ENCODE data around the gene MGAT5B. TPM values are rescaled to one million over a fixed set of nuclear protein-coding genes. Genes with fewer than 3 reads are reported as not detected.
A peak's percentile ranks its signal among the peaks of the same experiment; 100 is the strongest.

Gene MGAT5B
- polyA plus RNA-seq, 1 donor: 0.38 TPM

DNA sequence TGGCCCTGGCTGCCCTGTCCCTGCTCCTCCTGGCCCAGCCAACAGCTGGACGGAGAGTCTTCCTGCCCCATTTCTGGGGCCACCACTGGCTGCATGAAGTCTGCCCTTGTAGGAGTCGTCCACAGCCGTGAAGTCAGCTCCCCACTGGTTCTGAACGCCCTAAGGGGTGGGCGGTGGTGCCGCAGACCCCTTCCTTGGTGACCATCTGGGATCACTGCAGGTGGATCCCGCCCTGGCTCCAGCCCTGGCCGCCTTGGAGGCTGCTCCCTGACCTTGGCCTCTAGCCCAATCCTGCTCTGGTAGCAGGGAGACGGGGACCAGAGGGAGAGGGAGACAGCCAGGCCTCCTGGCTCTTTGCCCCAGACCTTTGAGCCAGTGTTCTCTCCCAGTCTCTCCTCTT lies 35.4 kb downstream of the MGAT5B start:
- DNase-seq (ENCODE audit: low read depth): no peak

DNA sequence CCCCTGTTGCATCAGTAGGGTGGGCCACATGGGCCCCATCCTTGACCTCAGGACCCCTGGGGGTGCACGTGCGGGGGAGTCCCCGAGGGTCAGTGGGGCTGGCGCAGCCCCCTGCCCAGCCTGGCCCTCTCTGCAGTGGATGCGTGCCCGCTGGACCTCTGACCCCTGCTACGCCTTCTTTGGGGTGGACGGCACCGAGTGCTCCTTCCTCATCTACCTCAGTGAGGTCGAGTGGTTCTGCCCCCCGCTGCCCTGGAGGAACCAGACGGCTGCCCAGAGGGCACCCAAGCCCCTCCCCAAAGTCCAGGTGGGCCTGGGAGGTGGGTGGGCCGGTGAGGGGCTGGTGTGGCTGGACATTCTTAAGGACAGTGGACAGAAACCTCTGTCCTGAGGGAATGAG lies 35.9 kb downstream of the MGAT5B start:
- no peak for DNase-seq (ENCODE audit: low read depth)

DNA sequence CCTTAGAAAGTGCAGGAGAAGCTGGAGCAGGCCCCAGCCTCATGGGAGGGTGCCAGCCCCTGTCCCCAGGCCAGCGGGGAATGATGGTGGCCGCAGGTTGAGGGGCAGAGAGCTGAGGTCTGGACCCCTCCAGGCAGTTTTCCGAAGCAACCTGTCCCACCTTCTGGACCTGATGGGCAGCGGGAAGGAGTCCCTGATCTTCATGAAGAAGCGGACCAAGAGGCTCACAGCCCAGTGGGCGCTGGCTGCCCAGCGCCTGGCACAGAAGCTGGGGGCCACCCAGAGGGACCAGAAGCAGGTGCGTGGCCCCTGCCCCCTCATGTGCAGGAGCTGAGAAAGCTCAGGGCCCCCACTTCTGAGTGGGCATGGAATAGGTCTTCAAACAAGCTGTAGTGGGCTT lies 36.8 kb downstream of the MGAT5B start:
- DNase-seq (ENCODE audit: low read depth): no peak

DNA sequence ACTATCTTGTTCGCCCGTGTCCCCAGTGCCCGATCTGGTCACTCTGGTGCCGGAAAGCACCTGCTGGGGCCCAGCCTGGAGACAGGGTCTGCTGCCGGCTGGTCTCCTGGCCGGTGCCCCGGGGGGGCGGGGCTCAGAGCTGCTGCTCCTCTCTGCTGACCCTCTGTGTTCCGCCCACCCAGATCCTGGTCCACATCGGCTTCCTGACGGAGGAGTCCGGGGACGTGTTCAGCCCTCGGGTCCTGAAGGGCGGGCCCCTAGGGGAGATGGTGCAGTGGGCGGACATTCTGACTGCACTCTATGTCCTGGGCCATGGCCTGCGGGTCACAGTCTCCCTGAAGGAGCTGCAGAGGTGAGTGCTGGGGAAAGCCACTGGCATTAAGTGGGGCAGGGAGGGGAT lies 37.6 kb downstream of the MGAT5B start:
- DNase-seq (ENCODE audit: low read depth): no peak

DNA sequence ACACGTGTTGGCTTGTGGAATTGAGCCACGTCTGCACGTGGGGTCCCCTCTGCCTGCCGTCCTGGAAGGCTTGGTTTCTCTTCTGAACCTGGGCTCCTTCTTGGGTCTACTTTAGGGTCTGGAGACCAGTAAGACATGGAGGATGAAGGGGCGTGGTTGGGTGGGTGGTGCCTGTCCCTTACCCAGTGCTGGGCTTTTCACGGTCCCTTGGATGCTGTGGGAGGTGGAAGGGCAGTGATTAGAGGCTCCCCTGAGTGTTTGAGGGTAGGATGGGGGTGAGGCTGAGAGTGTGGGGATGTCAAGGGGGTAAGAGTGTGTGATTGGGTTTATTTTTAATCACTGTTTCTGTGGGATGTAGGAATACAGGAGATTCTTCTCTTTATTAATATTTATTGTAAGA lies 38.3 kb downstream of the MGAT5B start:
- no peak for DNase-seq (ENCODE audit: low read depth)

DNA sequence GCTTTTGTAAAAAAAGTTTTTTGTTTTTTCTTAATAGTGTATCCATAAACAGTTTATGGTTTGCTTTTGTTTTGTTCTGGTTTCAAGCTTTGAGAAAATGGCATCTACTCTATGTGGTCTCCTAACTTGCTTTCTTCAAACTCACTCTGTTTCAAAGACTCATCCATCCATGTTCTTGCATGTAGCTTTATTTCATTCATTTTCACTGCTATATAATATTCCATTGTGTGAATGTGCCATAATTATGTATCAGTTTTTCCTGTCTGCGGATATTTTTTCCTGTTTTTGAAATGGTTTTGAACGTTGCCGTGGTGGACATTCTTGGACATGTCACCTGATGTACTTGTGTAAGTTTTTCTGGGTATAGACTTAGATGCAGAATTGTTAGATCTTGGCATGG lies 39.1 kb downstream of the MGAT5B start:
- no peak for DNase-seq (ENCODE audit: low read depth)

DNA sequence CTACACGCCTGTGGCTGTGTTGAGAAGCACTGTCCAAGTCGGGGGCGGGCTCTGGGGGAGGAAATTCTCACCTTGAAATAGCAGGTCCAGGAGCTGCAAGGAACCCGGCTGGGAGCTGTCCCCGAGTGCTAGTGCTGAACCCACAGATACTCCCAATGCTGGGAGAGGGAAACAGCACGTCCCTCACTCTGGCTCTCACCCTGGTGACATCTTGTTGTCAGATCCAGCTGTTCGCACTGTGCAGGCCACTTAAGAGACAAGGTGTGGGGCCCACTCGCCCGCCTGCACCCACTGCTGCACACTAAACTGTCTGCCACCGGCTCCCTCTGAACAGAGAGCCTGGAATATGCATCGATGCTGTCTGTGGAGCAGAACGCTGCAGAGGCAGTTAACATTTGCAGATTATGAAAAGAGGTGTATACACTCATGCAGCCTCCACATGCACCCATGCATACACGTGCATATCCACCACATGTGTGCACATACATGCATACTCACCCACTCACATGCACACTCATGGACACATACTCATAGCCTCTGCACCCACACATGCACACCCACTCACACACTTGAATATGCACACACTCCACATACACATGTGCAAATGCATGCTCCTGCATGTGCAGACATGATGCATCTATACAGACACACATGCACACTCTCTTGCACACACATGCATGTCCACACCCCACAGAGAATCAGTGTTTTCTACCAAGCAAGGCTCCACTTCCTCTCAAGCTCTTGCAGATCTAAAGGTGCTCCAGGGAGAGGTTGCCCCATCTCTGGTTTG lies 42.0 kb downstream of the MGAT5B start:
- DNase-seq (ENCODE audit: low read depth): peak; percentile 11

DNA sequence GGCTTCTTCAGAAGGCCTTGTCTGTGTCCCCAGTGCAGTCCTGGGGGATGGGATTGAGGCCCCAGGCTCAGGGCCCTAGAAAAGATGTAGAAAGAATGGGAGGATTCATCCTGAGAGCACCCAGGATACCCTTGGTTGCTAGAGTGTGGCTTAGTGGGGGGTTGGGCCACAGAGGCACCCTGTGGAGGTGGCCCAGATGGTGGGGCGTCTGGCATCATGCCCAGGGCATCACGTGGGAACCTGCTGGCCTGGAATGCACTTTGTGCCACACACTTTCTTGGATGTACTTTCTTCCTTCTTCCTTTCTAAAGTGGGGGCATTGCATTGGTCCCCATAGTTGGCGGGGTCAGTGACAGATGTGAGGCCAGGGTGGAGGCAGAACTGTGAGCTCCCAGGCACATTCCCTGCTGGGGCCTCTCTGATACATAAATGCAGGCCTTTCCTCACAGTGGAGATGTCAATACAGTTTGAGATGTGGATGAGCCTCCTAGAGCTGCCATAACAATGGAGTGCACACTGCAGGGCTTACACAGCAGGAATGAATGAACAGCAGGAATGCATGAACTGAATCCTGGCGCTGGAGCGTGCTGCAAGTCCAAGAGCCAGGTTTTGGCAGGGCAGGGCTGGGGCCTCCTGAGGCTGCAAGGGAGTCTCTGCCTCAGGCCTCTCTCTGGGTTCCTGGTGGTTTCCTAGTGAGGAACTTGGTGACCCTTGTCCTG lies 43.3 kb downstream of the MGAT5B start:
- DNase-seq (ENCODE audit: low read depth): no peak

DNA sequence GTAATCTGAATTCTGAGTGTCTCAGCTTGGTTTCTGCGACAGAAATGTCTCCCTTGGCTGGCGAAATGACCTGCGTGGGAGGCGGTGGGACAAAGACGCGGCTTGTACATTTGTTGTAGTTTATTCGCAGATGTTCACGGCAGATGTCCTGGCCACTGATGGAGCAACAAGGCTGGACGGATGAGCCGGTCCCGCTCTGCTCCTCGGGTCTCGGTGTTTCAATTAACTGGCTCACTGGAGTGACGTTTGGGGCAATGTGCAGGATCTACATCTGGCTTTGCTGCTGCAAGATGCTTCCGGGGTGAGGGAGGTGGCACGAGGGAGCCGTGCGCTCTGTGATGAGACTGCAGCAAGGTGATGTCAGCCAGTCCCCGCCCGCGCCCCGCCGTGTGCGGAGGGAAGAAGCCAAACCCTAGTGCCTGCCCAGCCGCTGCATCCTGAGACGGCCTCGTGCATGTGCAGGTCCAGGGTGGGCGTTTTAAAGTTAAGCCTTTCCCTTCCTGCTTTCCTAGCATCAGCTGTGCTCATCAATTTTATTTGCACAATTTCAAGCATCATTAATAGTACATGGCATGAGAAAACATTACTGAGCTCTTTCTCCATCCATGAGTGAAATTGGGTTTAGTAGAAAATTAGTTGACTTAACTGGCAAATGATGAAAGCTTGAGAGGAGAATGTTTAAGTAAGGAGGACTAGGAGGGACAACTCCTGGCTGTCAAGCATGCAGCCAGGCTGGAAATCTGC lies 44.4 kb downstream of the MGAT5B start:
- no peak for DNase-seq (ENCODE audit: low read depth)

DNA sequence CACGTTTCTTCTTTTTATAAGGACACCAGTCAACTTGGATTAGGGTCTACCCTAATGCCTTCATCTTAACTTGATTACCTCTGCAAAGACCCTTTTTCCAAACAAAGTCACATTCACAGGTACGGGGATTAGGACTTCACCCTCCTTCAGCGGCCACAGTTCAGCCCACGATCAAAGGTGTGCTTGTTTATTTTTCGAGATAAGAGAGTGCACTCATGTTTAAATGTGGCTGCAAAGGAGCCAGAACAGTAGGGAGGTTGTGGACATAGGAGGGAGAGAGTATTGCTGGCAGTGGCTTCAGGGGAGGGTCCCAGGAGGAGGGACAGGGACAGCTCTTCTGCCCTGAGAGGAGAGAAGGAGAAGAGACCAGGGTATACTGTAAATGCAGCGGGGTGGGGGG lies 46.7 kb downstream of the MGAT5B start:
- DNase-seq (ENCODE audit: low read depth): no peak

DNA sequence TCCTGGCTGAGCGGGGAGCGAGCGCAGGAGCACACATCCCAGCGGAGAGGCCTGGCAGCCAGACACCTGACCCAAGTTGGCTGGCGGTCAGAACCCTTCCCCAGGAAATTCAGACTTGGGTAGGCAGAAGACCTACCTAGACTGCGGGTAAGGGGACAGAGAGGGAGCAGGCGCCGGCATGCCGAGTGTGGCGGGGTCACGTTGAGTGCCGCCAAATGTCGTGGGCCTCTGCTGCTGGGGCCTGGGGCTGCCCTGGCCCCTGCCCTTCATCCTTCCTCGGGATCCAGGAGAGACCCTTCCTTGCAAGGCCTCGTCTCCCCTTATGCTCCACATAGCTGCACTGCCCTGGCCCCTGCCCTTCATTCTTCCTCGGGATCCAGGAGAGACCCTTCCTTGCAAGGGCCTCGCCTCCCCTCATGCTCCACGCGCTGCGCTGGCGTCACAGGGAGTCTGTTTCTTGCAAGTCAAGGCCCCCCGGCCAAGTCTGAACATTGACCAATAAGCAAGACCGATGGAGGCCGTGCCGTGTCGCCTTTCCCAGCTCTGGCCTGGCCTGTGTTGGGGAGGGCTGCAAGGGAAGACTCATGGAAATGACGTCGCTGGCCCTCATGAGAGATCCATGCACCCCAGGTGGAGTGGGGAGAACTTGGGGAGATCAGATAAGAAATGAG lies 47.8 kb downstream of the MGAT5B start:
- no peak for DNase-seq (ENCODE audit: low read depth)

DNA sequence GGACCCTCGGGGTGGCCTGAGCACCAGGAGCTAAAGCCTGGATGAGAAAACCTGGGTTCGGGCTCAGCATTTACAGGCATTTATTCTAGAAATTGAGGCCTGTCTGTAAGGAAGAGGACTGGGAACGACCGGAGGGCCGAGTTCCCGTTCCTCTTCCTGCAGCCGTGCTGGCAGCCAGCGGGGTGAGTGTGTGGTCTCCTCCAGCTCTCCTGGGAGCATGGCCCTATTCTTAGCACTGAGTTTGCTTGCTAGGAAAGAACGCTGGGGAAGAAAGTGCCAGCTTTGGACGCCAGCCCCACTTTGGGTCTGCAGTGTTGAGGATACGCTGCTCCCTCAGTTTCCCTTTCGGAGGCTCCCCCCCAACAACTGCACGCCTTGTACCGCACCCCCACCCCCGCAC lies 49.6 kb downstream of the MGAT5B start:
- no peak for DNase-seq (ENCODE audit: low read depth)

DNA sequence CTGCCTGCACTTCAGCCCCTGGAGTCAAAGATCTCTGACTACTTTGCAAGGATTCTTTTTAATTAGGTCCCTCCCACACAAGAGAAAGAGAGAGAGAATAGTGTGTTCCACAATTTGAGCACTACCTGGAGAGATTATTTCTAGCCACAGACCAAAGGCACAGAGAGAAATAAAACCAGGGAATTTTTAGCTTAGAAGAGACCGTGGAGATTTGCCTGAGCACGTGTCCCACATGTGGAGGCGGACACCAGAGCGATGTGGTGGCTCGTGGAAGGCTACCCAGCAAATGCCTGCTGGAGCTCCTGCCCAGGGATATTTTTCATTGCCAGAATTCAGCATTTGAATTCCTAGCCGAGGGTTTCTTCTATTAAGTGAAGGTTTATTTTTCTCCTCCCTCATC lies 50.6 kb downstream of the MGAT5B start:
- no peak for DNase-seq (ENCODE audit: low read depth)

DNA sequence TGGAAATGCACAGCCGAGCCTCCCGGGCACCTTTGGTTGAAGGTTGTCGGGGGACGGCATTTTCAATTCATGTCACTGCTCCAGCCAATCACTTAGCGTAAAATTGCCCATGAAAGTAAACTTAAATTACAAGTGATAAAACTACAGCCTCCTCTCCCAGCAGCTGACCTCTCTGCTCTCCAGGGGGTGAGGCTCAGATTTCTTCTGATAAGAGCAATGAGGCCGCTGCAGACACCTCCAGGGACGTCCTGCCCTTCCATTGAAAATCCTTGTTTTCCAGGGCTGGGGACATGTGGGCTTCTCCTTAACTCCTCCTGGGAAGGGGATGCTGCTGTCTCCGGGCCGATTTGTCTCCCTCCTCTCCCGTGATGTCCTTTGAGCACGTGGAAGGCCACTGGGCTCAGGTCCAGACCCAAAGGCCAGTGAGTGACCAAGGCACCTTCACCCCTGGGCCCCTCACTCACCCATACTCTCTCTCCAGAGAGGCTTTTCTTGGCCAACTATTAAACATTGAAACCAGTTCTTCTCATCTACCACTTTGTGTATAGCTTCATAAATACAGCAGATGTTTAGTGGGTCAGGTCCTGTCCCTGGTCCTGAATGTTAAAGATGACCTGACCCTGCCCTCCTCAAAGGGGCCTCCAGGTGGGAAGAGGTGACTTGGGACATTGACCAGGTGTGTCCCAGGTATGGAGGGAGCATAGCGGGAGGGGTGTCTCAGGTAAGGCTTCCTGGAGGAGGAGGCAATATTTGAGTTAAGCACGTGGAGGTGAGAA lies 52.3 kb downstream of the MGAT5B start:
- DNase-seq (ENCODE audit: low read depth): no peak

DNA sequence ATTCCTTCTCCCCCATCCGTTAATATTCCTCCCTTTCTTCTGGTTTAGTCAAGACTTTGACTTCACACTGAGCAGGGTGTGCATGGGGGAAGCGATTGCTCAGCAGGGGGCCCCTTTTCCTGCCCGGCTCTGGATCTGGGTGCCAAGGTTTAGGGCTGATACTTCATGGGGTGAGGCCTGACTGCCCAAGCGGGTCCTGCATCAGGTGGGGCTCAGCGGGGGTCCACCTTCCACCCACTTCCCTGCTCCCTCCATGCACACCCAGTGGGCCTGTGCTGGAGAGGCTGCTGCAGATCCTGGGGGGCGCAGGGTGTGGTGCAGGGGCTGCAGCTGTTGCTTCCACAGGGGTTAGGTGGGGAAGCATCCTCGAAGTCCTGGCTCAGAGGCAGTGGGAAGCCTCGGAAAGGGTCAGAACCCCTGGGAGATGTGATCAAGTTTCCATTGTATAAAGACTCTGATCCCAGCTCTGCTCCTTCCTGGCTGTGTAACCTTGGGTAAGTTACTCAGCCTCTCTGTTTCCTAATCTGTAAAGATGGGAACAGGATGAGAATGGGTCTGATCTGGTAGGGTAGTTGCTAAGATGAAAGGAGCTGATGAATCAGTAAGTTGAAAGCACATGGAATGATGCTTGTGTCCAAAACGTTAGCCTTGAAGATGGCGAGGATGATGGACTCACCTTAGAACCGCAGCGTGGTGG lies 53.3 kb downstream of the MGAT5B start:
- no peak for DNase-seq (ENCODE audit: low read depth)

DNA sequence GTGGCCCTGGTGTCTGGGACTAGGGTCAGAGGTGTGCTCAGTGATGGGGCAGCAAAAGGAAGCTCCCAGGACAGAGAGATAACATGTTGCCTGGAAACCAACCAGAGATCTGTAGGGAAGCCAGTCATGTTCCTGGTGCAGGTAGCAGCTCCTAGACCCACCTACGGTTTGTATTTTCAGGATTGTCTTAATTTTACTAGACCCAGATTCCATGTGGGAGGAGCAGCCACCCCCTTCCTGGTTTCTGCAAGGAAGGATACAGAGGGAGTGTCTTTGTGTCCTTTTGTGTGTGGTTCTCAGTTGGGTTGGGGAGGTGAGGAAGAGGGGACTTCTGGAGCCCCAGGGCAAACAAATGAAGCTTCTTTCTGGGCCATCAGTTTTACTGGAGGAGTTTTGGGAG lies 53.9 kb downstream of the MGAT5B start:
- DNase-seq (ENCODE audit: low read depth): no peak

DNA sequence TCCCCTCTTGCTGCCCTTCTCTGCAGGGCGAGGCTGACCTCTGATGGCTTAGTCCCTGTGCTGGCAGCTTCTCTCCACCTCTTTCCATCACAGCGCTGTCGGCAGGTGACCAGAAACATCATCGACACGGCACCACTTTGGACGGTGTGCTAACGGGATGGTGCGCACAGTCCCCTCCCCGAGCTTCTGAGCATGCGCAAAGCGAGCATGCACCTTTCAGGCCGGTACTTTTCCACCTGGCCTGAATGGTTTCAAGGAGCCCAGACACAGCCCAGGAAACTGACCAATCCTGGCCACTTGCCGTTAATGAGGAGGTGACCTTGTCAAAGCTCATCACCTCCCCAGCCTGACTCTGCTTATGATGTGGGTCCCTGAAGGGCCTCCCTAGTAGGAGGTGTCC lies 54.8 kb downstream of the MGAT5B start:
- no peak for DNase-seq (ENCODE audit: low read depth)

DNA sequence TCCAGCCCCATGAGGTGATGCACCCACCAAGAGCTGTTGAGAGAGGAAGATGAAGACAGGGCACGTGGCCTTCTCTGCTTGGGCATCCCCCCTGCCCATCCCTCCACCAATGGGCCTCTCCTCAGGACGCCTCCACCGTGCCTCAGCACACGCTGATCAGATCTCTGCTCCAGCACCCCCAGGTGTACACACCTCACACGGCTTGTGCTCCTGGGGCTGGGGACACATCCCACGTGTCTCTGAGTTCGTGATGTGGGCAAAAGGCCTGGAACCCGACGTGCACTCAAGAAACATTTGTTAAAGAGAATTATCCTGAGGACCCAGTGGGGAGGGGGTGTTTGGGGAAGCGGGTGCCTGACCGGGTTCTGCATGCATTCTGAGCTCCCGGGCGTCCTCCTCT lies 55.3 kb downstream of the MGAT5B start:
- no peak for DNase-seq (ENCODE audit: low read depth)

DNA sequence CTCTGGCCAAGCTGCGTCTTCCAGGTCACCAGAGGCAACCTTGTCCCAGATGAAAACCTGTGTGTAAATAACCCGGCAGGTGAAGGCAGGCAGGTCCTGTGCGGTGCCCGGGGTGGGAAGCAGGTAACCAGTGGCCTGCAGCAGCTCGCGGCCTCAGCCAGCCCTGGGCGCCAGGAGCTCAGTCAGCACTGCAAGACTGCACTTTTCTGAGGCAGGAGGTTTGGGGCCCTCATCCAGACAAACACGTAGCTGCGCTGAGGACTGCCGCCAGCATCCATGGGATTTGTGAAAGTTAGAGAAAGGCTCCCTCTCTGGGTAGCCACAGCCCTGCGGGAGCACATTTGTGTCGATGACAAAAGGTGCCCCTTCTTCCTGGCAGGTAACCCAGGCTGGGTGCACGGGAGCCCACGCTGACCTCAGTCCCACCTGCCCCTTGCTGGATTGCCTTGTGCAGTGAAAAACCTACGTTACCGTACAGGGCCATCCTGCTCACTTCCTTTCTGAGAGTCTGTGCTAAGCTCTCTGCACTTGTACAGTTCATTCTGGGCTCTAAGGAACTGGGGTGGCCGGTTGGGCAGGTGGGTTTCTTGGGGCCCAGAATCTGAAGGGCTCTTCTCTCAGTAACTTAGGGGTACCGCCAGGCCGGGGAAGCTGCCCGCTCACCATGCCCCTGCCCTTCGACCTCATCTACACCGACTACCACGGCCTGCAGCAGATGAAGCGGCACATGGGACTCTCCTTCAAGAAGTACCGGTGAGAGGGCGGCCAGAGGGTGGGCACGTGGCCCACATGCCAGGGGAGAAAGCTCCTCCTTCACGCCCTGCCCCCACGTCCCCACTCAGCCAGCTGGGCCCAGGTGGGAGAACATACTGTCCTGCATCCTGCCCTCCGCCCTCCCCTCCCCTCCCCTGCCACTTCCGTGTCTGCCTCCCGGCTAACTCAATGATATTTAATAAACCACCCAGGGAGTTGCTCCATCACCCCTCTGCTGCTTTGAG lies 56.4 kb downstream of the MGAT5B start:
- DNase-seq (ENCODE audit: low read depth): no peak
